HCEC 1CT (cell line): ENCODE data around the gene MYRF.
A peak's percentile ranks its signal among the peaks of the same experiment; 100 is the strongest.

Experiments
- DNase-seq: peaks from one replicate; pipeline ENCODE4 v3.0.0-alpha.2; 2017

The MYRF gene

DNA sequence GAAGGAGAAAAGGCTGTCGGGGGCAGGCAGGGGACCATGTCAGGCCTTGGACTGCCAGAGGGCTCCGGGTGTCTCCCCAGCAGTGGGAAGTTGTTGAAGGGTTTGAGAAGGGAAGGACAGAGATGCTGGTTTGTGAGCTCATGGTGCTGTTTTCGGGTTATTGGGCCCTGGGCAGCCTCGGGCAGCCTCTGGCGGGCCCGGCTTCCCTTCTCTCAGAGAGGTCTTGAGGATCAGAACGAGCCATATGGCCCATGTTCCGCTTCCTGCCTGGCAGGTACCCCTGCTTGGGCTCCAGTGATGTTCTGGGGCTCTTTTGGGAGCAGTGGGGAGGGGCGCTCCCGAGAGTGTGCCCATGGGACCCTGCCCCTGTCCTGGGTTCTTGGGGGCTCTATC, 9.8 kb downstream of the MYRF start:
- no peak for DNase-seq

DNA sequence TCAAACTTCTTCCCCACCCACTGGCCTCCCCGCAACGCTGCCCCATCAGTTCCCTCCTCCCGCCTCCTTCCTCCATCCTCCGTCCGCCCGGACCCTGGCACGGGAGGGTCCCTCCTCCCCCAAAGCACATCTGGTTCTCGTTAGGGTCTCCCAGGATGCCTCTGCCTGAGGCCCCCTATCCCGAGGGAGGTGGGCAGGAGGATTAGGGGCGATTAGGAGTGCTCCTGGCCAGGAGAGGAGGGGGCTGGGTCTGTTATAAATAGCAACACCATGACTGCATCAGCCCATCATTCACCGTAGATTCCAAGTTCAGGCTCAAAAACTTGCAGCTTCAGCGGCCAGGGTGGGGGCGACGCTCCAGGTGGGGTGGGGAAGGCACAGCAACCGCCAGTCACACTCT, 10.4 kb downstream of the MYRF start:
- DNase-seq: no peak

DNA sequence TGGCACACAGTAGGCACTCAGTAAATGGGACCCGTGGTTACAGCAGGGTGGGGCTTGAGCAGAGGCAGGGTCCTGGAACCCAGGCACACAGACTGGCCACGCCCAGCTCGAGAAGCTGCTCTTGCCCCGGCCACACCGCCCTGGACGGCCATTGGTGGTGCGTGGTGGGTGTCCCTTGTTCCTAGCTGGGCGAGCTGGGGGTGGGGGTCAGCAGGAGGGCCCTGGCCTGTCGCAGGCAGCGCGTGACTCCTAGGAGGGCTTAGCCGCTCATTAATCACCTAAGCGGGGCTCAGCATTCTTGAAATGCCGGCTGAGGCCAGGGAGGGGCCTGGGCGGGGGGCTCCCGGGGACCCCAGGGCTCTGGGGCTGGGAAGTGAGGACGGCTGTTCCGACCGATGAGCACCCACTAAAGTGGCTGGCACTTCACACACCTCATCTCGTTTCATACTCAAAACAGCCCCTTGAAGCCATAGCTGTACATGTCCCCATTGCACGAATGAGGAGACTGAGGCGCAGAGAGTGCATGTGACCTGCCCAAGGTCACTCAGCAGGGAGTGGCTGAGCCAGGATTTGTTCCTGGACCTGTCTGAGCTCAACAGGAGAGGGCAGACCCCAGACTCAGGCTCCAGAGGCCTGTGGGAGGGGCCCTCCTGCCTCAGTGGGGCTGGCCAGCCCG, 11.6 kb downstream of the MYRF start:
- no peak for DNase-seq

GRCh38 chr11:61764606-61765260, 12.3 kb downstream of the MYRF start:
- no peak for DNase-seq

DNA sequence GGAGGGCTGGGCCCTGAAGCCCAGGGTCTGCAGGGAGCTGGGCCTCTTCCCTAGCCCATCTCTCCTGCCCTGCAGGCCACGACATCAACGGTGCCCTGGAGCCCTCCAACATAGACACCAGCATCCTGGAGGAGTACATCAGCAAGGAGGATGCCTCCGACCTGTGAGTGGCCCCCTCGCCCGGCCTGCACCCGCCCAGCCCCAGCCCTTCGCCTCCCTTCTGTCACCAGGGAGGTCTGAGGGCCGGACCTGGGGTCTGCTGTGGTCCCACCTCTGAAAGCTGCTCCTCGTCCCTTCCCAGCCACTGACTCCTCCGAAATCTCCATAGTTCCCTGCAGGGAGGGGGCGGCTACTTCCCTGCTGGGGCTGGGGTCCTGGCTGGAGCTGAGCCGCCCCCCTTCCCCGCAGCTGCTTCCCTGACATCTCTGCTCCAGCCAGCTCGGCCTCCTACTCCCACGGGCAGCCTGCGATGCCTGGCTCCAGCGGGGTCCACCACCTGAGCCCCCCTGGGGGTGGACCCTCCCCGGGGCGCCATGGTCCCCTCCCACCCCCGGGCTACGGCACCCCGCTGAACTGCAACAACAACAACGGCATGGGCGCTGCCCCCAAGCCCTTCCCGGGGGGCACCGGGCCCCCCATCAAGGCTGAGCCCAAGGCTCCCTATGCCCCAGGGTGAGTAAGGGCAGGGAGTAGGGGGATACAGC, 13.3 kb downstream of the MYRF start:
- DNase-seq: no peak

DNA sequence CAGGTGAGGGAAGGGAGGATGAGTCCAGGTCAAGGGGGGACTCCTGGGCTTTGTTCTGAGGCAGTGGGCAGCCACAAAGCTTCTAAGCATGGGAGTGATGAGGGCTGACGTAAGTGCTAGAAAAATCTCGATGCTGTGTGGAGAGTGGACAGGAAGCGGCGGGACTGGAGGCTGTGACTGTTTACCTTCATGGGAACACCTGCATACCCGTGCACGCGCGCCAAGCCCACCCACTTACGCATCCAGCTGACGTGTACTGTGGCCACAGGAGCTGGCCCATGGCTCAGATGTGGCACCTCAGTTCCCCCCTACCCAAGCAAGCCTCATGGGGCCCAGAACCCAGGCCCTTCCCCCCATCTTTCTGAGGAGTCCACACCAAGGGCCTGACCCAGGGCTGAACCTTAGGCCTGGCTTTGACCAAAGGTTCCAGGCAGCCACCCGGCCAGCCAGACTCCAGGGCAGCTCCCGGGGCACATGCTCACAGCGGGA, 14.0 kb downstream of the MYRF start:
- DNase-seq: no peak

DNA sequence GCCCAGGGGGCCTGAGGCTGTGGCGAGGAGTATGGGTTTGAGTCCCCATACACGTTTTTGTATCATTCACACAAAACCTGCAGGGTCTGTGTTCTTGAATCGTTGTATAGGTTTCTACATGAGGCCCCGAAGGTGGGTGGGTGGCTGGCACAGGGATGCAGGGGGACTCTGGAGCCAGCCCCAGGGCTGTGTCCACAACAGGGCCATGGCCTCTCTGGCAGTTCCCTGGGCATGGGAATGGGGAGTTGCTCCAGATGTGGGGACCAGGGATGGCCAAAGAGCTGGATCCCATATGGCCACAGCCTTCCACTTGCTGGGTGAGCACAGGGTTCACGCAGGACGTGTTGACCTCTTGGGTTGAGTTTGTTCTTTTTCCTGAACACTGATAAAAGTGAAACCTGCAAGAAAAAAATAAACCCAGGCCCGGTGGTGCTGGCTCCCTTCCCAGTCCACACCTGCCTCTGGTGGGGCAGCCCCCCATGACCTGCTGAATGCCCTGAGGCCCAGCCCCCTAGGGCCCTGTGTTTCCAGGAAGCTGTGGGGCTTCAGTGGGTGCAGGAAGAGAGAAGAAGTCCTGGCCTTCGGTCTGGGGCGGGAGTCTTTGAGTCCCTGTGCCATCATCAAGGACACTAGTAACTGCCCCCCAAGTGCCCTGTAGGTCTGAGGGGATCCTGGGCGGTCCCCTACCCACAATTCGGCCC, 16.1 kb downstream of the MYRF start:
- no peak for DNase-seq

DNA sequence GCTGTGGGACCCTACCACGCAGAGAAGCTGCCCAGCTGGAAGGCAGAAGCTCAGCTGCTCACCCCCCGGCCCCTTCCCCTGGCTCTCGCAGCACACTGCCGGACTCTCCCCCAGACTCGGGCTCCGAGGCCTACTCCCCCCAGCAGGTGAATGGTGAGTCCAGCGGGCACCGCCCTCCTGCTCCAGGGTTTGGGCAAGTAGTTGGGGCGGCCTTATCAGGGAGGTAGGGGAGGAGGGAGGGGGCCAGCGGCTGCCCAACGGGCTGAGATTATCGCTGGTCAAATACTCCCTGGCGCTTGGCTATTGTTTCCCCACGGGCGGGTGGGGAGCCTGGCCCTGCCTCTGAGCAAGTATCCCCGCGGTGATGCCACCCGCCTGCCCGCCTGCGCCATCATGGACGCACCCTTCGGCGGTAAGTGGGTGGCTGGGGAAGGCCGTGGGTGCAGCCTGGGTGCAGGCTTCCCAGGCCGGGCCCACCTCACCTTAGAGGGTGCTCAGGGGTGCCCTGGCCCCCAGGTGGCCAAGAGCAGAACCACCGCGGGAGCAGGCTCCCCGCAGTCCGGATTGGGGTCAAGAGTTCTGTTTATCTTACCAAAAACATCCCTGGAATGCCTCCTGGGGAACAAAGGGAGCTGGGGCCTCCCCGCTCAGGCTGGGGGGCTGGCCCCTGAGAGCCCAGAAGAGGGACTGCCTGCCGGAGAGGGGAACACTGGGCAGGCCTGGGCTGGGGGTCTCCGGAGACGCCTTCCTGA, 16.9 kb downstream of the MYRF start:
- peak; percentile 23 for DNase-seq

- no peak for DNase-seq
Measured at GRCh38 chr11:61769946-61770683, 17.7 kb downstream of the MYRF start.

DNA sequence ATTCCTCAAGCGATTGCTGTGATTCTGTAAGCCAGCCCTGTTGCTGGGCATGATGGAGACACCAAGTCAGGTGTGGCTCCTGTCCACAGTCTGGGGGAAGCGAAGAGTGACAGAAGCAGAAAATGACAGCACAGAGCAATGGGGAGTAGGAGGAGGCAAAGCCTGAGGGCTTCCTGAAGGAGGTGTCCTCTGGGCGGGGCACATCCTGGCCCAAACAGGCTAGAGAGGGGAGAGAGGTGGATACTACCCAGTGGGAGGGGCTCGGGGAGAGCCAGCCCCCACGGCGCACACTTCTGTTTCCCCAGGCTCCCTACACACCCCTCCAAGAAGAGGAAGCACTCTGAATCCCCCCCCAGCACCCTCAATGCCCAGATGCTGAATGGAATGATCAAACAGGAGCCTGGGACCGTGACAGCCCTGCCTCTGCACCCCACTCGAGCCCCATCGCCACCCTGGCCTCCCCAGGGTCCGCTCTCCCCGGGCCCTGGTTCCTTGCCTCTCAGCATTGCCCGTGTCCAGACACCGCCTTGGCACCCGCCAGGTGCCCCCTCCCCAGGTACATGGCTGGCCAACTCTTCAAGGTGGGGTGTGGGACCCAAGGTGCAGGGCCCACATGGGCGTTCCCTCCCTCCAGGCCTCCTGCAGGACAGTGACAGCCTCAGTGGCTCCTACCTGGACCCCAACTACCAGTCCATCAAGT, 18.9 kb downstream of the MYRF start:
- DNase-seq: no peak

- DNase-seq: no peak
Measured at GRCh38 chr11:61771985-61772455, 19.6 kb downstream of the MYRF start.

GRCh38 chr11:61773356-61773755, 20.9 kb downstream of the MYRF start:
- no peak for DNase-seq

GRCh38 chr11:61773809-61774208, 21.4 kb downstream of the MYRF start:
- no peak for DNase-seq

- DNase-seq: no peak
Measured at GRCh38 chr11:61774411-61774810, 22.0 kb downstream of the MYRF start.

DNA sequence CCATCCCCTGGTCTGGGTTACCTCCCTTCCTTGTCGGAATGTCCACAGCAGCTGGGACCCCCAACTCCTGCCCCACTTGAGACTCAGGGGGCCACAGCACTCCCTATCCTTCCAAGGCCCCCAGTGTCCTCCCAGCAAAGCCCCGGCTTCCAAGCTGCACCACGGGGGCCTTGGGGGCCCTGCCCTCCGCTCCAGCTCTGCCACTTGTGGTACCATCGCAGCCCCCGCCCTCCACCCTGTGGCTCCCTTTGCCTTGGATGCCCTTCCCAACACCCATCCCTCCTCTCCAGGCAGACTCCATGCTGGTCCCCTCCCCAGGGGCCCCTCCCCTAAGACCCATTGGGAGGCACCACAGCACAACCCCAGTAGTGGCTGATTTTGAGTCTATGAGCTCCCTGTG, 22.7 kb downstream of the MYRF start:
- DNase-seq: no peak

DNA sequence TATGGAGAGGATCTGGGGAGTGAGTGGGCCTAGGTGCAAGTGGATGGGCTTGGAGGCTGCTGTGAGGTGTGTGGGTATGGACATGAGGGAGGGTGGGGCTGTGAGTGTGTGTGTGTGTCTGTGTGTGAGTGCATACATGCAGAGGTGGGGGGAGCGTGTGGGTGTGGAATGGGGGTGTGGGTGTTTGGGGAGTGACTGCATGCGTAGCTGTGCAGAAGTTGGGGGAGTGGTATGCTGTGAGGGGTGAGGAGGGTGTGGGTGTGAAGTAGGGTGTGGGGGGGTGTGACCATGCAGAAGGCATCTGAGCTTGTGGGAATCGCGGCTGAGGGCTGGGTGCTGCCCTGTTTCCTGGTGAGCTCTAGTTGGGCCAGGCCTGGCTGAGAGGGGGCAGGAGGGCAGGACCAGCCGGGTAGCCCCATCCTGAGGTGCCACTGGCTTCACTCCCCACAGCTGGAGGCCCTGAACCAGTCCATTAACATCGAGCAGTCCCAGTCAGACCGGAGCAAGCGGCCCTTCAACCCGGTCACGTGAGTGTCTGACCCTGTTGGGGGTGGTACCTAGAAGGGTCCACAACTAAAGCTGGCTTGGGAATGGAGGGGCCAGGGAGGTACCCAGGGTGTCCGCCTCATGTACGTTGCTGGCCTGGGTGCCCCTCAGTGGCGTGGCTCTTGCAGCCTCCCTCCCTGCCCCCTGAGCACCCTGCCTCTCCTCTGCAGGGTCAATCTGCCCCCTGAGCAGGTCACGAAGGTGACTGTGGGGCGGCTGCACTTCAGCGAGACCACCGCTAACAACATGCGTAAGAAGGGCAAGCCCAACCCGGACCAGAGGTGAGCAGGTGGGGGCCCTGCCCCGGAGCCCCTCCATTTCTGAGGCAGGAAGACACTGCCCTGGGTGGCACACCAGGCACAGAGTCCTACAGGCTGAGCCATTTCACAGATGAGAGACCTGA, 23.4 kb downstream of the MYRF start:
- DNase-seq: no peak

DNA sequence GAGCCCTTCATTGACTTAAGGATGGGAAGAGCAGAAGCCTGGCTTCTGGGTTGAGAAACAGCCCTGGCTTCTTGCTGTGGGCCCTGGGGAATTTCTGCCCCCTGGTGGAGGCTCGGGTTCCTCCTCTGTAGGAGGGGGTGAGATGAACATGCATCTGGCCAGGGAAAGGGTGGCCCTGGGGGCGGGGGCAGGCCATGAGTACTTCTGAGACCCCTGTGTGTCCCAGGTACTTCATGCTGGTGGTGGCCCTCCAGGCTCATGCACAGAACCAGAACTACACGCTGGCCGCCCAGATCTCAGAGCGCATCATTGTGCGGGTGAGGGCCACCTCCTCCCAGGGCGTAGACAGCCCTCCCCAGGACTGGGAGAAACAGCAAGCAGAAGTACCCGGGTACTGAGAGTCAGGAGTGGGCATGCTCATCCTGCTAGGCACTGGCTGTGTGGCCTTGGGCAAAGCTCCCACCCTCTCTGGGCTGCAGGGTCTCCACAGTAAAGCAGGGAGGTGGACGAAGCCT, 24.2 kb downstream of the MYRF start:
- peak; percentile 59 for DNase-seq

GRCh38 chr11:61777234-61778090, 25.0 kb downstream of the MYRF start:
- DNase-seq: no peak
